ENCODE data around the gene INPPL1. TPM values are rescaled to one million over a fixed set of nuclear protein-coding genes. Genes with fewer than 3 reads are reported as not detected.
"Not testable (repeated sequence)": the region's sequence is repeated elsewhere in the genome, so short reads cannot be mapped to it uniquely, and the experiment has no call there.

Gene INPPL1
- polyA plus RNA-seq, 1 donor from 2014 or later: 11.7 TPM

GRCh38 chr11:72203163-72203562 is 21.4 kb upstream of the INPPL1 start:
- Mint-ChIP-seq H3K27ac (no peak overlapping the region), H3K4me1 (peaks cover 0 to 7% (median 1%) of the 10 kb centered on the region in 3 donors), H3K4me3 (no peak overlapping the region), H3K36me3 (no peaks in the 10 kb centered on the region), H3K9me3 (no peaks in the 10 kb centered on the region), H3K27me3 (no peaks in the 10 kb centered on the region)

GRCh38 chr11:72204886-72205285 is 19.7 kb upstream of the INPPL1 start:
- peaks cover 6 to 13% (median 9%) of the 10 kb centered on the region in 3 donors for H3K9me3 Mint-ChIP-seq
- peaks cover 3% of the 10 kb centered on the region for H3K36me3 Mint-ChIP-seq
- H3K4me1 Mint-ChIP-seq: peaks cover 0 to 7% (median 1%) of the 10 kb centered on the region in 3 donors
- no peak overlapping the region for H3K4me3 Mint-ChIP-seq
- H3K27ac Mint-ChIP-seq: no peak overlapping the region
- no peaks in the 10 kb centered on the region for H3K27me3 Mint-ChIP-seq

- not testable (repeated sequence) for H3K27ac Mint-ChIP-seq, H3K4me3 Mint-ChIP-seq, H3K27me3 Mint-ChIP-seq, H3K4me1 Mint-ChIP-seq, H3K36me3 Mint-ChIP-seq
- peaks cover 8 to 19% (median 9%) of the 10 kb centered on the region in 3 donors for H3K9me3 Mint-ChIP-seq
Observed at GRCh38 chr11:72206794-72207193, 17.8 kb upstream of the INPPL1 start.

- Mint-ChIP-seq H3K4me3 (no peak overlapping the region), H3K9me3 (peaks cover 8 to 19% (median 12%) of the 10 kb centered on the region in 3 donors), H3K36me3 (peaks cover 3% of the 10 kb centered on the region), H3K4me1 (peaks cover 0 to 6% (median 1%) of the 10 kb centered on the region in 3 donors), H3K27me3 (peaks cover 1% of the 10 kb centered on the region), H3K27ac (no peak overlapping the region)
Observed at GRCh38 chr11:72208281-72208680, 16.3 kb upstream of the INPPL1 start.

GRCh38 chr11:72209101-72209500 is 15.5 kb upstream of the INPPL1 start:
- Mint-ChIP-seq H3K4me1 (peaks cover 0 to 5% (median 1%) of the 10 kb centered on the region in 3 donors), H3K36me3 (peaks cover 3% of the 10 kb centered on the region), H3K27ac (no peak overlapping the region), H3K4me3 (no peak overlapping the region), H3K27me3 (peaks cover 1% of the 10 kb centered on the region), H3K9me3 (peaks cover 8 to 19% (median 12%) of the 10 kb centered on the region in 3 donors)

- peaks cover 3% of the 10 kb centered on the region for H3K27me3 Mint-ChIP-seq
- peak within 1 kb of the TSS in 1 of 4 donors; percentile 5 for H3K4me3 Mint-ChIP-seq
- peak within 1 kb of the TSS in 1 of 3 donors; percentile 85 for H3K27ac Mint-ChIP-seq
- peaks cover 0 to 3% (median 3%) of the 10 kb centered on the region in 3 donors for H3K9me3 Mint-ChIP-seq
- peaks cover 12 to 26% (median 20%) of the 10 kb centered on the region in 3 donors for H3K4me1 Mint-ChIP-seq
- H3K36me3 Mint-ChIP-seq: no peaks in the 10 kb centered on the region
Observed at GRCh38 chr11:72216638-72217037, 7.9 kb upstream of the INPPL1 start, which contains the start of gene FOLR2. FOLR2 (plus strand) TSS chr11:72216794; CDS start chr11:72218585, 1,791 bp downstream.

- Mint-ChIP-seq H3K27me3 (peaks cover 3% of the 10 kb centered on the region), H3K4me1 (peaks cover 23 to 37% (median 28%) of the 10 kb centered on the region in 3 donors), H3K27ac (peak overlapping the region in 2 of 3 donors; percentile 0 to 85), H3K4me3 (peak overlapping the region in 1 of 4 donors; percentile 81), H3K36me3 (no peaks in the 10 kb centered on the region), H3K9me3 (peaks cover 0 to 3% (median 0%) of the 10 kb centered on the region in 3 donors)
Observed at GRCh38 chr11:72217841-72218240, 6.7 kb upstream of the INPPL1 start.

GRCh38 chr11:72218251-72218745 is 6.3 kb upstream of the INPPL1 start:
- H3K36me3 Mint-ChIP-seq: no peaks in the 10 kb centered on the region
- peaks cover 0 to 3% (median 0%) of the 10 kb centered on the region in 3 donors for H3K9me3 Mint-ChIP-seq
- peaks cover 24 to 37% (median 31%) of the 10 kb centered on the region in 3 donors for H3K4me1 Mint-ChIP-seq
- H3K4me3 Mint-ChIP-seq: peak overlapping the region in 3 of 4 donors; percentile 37 to 81 (median 79)
- peaks cover 2% of the 10 kb centered on the region for H3K27me3 Mint-ChIP-seq
- H3K27ac Mint-ChIP-seq: peak overlapping the region in 2 of 3 donors; percentile 0 to 85

- Mint-ChIP-seq H3K9me3 (no peaks in the 10 kb centered on the region), H3K36me3 (no peaks in the 10 kb centered on the region), H3K27ac (peak overlapping the region; percentile 87 to 93 (median 87)), H3K27me3 (peaks cover 2% of the 10 kb centered on the region), H3K4me3 (peak overlapping the region; percentile 87 to 98 (median 94)), H3K4me1 (peaks cover 29 to 43% (median 31%) of the 10 kb centered on the region in 3 donors)
Observed at GRCh38 chr11:72220696-72221363, 3.7 kb upstream of the INPPL1 start.

GRCh38 chr11:72221386-72222075 is 3.0 kb upstream of the INPPL1 start:
- peak overlapping the region; percentile 87 to 94 (median 93) for H3K27ac Mint-ChIP-seq
- H3K4me3 Mint-ChIP-seq: peak overlapping the region; percentile 87 to 98 (median 94)
- H3K9me3 Mint-ChIP-seq: no peaks in the 10 kb centered on the region
- peaks cover 29 to 43% (median 31%) of the 10 kb centered on the region in 3 donors for H3K4me1 Mint-ChIP-seq
- no peaks in the 10 kb centered on the region for H3K36me3 Mint-ChIP-seq
- H3K27me3 Mint-ChIP-seq: peaks cover 2% of the 10 kb centered on the region

GRCh38 chr11:72222106-72222891 is 2.3 kb upstream of the INPPL1 start:
- H3K4me3 Mint-ChIP-seq: peak overlapping the region; percentile 87 to 98 (median 98)
- no peaks in the 10 kb centered on the region for H3K27me3 Mint-ChIP-seq
- H3K4me1 Mint-ChIP-seq: peaks cover 29 to 41% (median 31%) of the 10 kb centered on the region in 3 donors
- no peaks in the 10 kb centered on the region for H3K9me3 Mint-ChIP-seq
- no peaks in the 10 kb centered on the region for H3K36me3 Mint-ChIP-seq
- H3K27ac Mint-ChIP-seq: peak overlapping the region; percentile 89 to 94 (median 93)

GRCh38 chr11:72222907-72223614 is 1.5 kb upstream of the INPPL1 start:
- Mint-ChIP-seq H3K4me1 (peaks cover 23 to 35% (median 25%) of the 10 kb centered on the region in 3 donors), H3K27me3 (no peaks in the 10 kb centered on the region), H3K27ac (peak overlapping the region; percentile 89 to 94 (median 93)), H3K36me3 (no peaks in the 10 kb centered on the region), H3K9me3 (no peaks in the 10 kb centered on the region), H3K4me3 (peak overlapping the region; percentile 87 to 98 (median 98))

GRCh38 chr11:72223615-72224563 is 678 bp upstream of the INPPL1 start:
- no peaks in the 10 kb centered on the region for H3K27me3 Mint-ChIP-seq
- H3K36me3 Mint-ChIP-seq: no peaks in the 10 kb centered on the region
- H3K27ac Mint-ChIP-seq: peak overlapping the region; percentile 93 to 94 (median 93)
- peak overlapping the region; percentile 92 to 99 (median 98) for H3K4me3 Mint-ChIP-seq
- H3K4me1 Mint-ChIP-seq: peaks cover 20 to 31% (median 22%) of the 10 kb centered on the region in 3 donors
- no peaks in the 10 kb centered on the region for H3K9me3 Mint-ChIP-seq
